H9 (cell line): ENCODE data around the gene TM4SF20. TPM values are rescaled to one million over a fixed set of nuclear protein-coding genes. Genes with fewer than 3 reads are reported as not detected.

Experiments
- DNase-seq: peaks from one replicate; pipeline ENCODE4 v3.0.0-alpha.2; 2017
- H2AFZ ChIP-seq: one replicate; pipeline ENCODE4 v1.6.1; 2013; ENCODE audit warnings: mild to moderate bottlenecking, low read length, control low read depth, moderate library complexity
- H2AK5ac ChIP-seq: 2 replicates; pipeline ENCODE4 v1.6.1; 2013; ENCODE audit warnings: low read length, control low read depth, mixed read lengths; ENCODE audit not compliant: insufficient read length
- H2BK120ac ChIP-seq: one replicate; pipeline ENCODE4 v1.6.1; 2013; ENCODE audit warnings: low read depth, mild to moderate bottlenecking, low read length, control low read depth, inconsistent platforms; ENCODE audit not compliant: poor library complexity, severe bottlenecking
- H2BK12ac ChIP-seq: 2 replicates; pipeline ENCODE4 v1.6.1; 2013; ENCODE audit warnings: low read length, control low read depth, mixed read lengths, low read depth; ENCODE audit not compliant: insufficient read length
- H2BK15ac ChIP-seq: 2 replicates; pipeline ENCODE4 v1.6.1; 2013; ENCODE audit warnings: low read depth, low read length, control low read depth
- H2BK20ac ChIP-seq: one replicate; pipeline ENCODE4 v1.6.1; 2013; ENCODE audit warnings: low read depth, mild to moderate bottlenecking, low read length, control low read depth, inconsistent platforms; ENCODE audit not compliant: poor library complexity, severe bottlenecking
- H2BK5ac ChIP-seq: 2 replicates; pipeline ENCODE4 v1.6.1; 2013; ENCODE audit warnings: low read length, control low read depth, mixed read lengths; ENCODE audit not compliant: insufficient read length
- H3K14ac ChIP-seq: 2 replicates; pipeline ENCODE4 v1.6.1; 2013; ENCODE audit warnings: low read length, control low read depth; ENCODE audit not compliant: insufficient read depth
- H3K18ac ChIP-seq: 2 replicates; pipeline ENCODE4 v1.6.1; 2013; ENCODE audit warnings: low read depth, mild to moderate bottlenecking, mixed read lengths, low read length, control low read depth; ENCODE audit not compliant: insufficient read length
- H3K23ac ChIP-seq: 2 replicates; pipeline ENCODE4 v1.6.1; 2013; ENCODE audit warnings: low read length, control low read depth, mixed read lengths, low read depth; ENCODE audit not compliant: insufficient read length
- H3K23me2 ChIP-seq: 2 replicates; pipeline ENCODE4 v1.6.1; 2013; ENCODE audit warnings: low read depth, mild to moderate bottlenecking, mixed read lengths, low read length, control low read depth; ENCODE audit not compliant: insufficient read length, poor library complexity, severe bottlenecking
- H3K27ac ChIP-seq: 2 replicates; pipeline ENCODE4 v1.5.1; 2013; ENCODE audit warnings: low read length, control low read depth, mixed read lengths, low read depth; ENCODE audit not compliant: insufficient read length
- H3K27me3 ChIP-seq: 2 replicates; pipeline ENCODE4 v1.6.1; 2013; ENCODE audit warnings: low read length, control low read depth, inconsistent platforms; ENCODE audit not compliant: insufficient read depth
- H3K4ac ChIP-seq: 2 replicates; pipeline ENCODE4 v1.6.1; 2013; ENCODE audit warnings: low read depth, mild to moderate bottlenecking, control low read depth, inconsistent platforms, low read length, moderate library complexity
- H3K4me1 ChIP-seq: 2 replicates; pipeline ENCODE4 v1.6.1; 2013; ENCODE audit warnings: low read length, control low read depth, inconsistent platforms; ENCODE audit not compliant: insufficient read depth
- H3K4me2 ChIP-seq: 2 replicates; pipeline ENCODE4 v1.6.1; 2013; ENCODE audit warnings: low read length, control low read depth, mixed read lengths; ENCODE audit not compliant: insufficient read length, insufficient read depth
- H3K56ac ChIP-seq: 2 replicates; pipeline ENCODE4 v1.6.1; 2013; ENCODE audit warnings: low read depth, mild to moderate bottlenecking, mixed read lengths, low read length, control low read depth; ENCODE audit not compliant: insufficient read length
- H3K79me1 ChIP-seq: 2 replicates; pipeline ENCODE4 v1.6.1; 2013; ENCODE audit warnings: low read depth, mild to moderate bottlenecking, moderate library complexity, low read length, control low read depth, inconsistent platforms; ENCODE audit not compliant: insufficient read depth, poor library complexity, severe bottlenecking
- H3K79me2 ChIP-seq: 2 replicates; pipeline ENCODE4 v1.6.1; 2013; ENCODE audit warnings: low read length, control low read depth, inconsistent platforms; ENCODE audit not compliant: insufficient read depth
- H3K9ac ChIP-seq: 2 replicates; pipeline ENCODE4 v1.6.1; 2013; ENCODE audit warnings: low read length, control low read depth, mixed read lengths; ENCODE audit not compliant: insufficient read length; ENCODE audit errors: extremely low read depth
- H3K9me3 ChIP-seq: one replicate; pipeline ENCODE4 v1.6.1; 2013; ENCODE audit warnings: low read depth, low read length, inconsistent platforms; ENCODE audit not compliant: control insufficient read depth
- H3T11ph ChIP-seq: one replicate; pipeline ENCODE4 v1.6.1; 2013; ENCODE audit warnings: mild to moderate bottlenecking, low read length, control low read depth, inconsistent platforms
- H4K20me1 ChIP-seq: one replicate; pipeline ENCODE4 v1.6.1; 2013; ENCODE audit not compliant: control insufficient read depth, insufficient read length, insufficient read depth
- H4K5ac ChIP-seq: 2 replicates; pipeline ENCODE4 v1.6.1; 2013; ENCODE audit warnings: low read depth, mild to moderate bottlenecking, mixed read lengths, low read length, control low read depth; ENCODE audit not compliant: insufficient read length
- H4K8ac ChIP-seq: replicated peaks from 2 replicates; pipeline ENCODE4 v1.6.1; 2013; ENCODE audit warnings: low read length, control low read depth, mixed read lengths, low read depth; ENCODE audit not compliant: insufficient read length
- H4K91ac ChIP-seq: 2 replicates; pipeline ENCODE4 v1.6.1; 2013; ENCODE audit warnings: low read depth, mild to moderate bottlenecking, moderate library complexity, mixed read lengths, low read length, control low read depth; ENCODE audit not compliant: insufficient read length
- H3K27ac Mint-ChIP-seq, 3 experiments: 2 replicates in 2 of 3; 3 replicates in 1 of 3; pipeline ENCODE4 v1.8.0; 2020 to 2021; ENCODE audit warnings: mixed read lengths in 3 of 3, mild to moderate bottlenecking in 1 of 3, moderate library complexity in 1 of 3
- H3K27me3 Mint-ChIP-seq: 2 replicates; pipeline ENCODE4 v1.8.0; 2021; ENCODE audit warnings: low read depth, mild to moderate bottlenecking, moderate library complexity, mixed read lengths
- H3K36me3 Mint-ChIP-seq, 3 experiments: 2 replicates in 2 of 3; 3 replicates in 1 of 3; pipeline ENCODE4 v1.8.0; 2020 to 2021; ENCODE audit warnings: low read depth in 3 of 3, mixed read lengths in 3 of 3; ENCODE audit not compliant: insufficient read depth in 1 of 3
- H3K4me1 Mint-ChIP-seq, 2 experiments: 2 replicates each; pipeline ENCODE4 v1.8.0; 2020; ENCODE audit warnings: mixed read lengths in 2 of 2
- H3K4me3 Mint-ChIP-seq, 2 experiments: 2 replicates in 1 of 2; 3 replicates in 1 of 2; pipeline ENCODE4 v1.8.0; 2020 to 2021; ENCODE audit warnings: mild to moderate bottlenecking in 2 of 2, mixed read lengths in 2 of 2, moderate library complexity in 1 of 2
- H3K9me3 Mint-ChIP-seq, 2 experiments: 2 replicates in 1 of 2; 3 replicates in 1 of 2; pipeline ENCODE4 v1.8.0; 2020; ENCODE audit warnings: mild to moderate bottlenecking in 2 of 2, mixed read lengths in 2 of 2, moderate library complexity in 1 of 2
- WGBS: extraction: QIAGEN DNeasy Blood & Tissue Kit; methylation state at CpG from one replicate; pipeline ENCODE4 v1.1.7; 2013; ENCODE audit warnings: missing lambda C conversion rate, low lambda C conversion rate, mixed read lengths; ENCODE audit not compliant: insufficient read length; ENCODE audit errors: extremely low coverage; 5-methylcytosine and 5-hydroxymethylcytosine counted together
- total RNA-seq: library from RNA; stranded (reverse); gene quantifications from 2 replicates; pipeline ENCODE4 v1.2.1, GENCODE V29; 2021
- TF ChIP-seq, protein P1 (sequence below): fragments of 200-600 bp; sonication (generic); conservative IDR thresholded peaks from 3 replicates; pipeline ENCODE4 v1.8.0; 2021; ENCODE audit warnings: antibody characterized with exemption, mild to moderate bottlenecking

TM4SF20 gene
- total RNA-seq, 1 experiment from 2014 or later = not detected

GRCh38 chr2:227337442-227337841 lies 41.7 kb downstream of the TM4SF20 start:
- peaks cover 11 to 60% (median 59%) of the 10 kb centered on the region in 3 experiments; a peak in 5 of 7 replicates for H3K36me3 Mint-ChIP-seq
- H3K4me1 Mint-ChIP-seq = no peaks in the 10 kb centered on the region
- no peak overlapping the region for H2AFZ ChIP-seq
- H4K91ac ChIP-seq = no peak overlapping the region
- H2AK5ac ChIP-seq = no peak overlapping the region
- H3K9me3 Mint-ChIP-seq = no peaks in the 10 kb centered on the region
- no peaks in the 10 kb centered on the region for H3K23me2 ChIP-seq
- no peaks in the 10 kb centered on the region for H3K9me3 ChIP-seq
- no peaks in the 10 kb centered on the region for H3K4me1 ChIP-seq
- no peak overlapping the region for H3K23ac ChIP-seq
- no peak overlapping the region for H3K4me2 ChIP-seq
- no peak overlapping the region for H3T11ph ChIP-seq
- no peak overlapping the region for H3K4me3 Mint-ChIP-seq
- H3K18ac ChIP-seq = no peak overlapping the region
- H3K27me3 ChIP-seq = no peaks in the 10 kb centered on the region
- H3K27ac Mint-ChIP-seq = no peak overlapping the region
- H2BK12ac ChIP-seq = no peak overlapping the region
- peaks cover 3% of the 10 kb centered on the region for H3K79me1 ChIP-seq
- H2BK120ac ChIP-seq = no peak overlapping the region
- H3K56ac ChIP-seq = no peak overlapping the region
- WGBS = no CpG with 5 or more reads among the region's 2 CpGs
- H4K20me1 ChIP-seq = no peaks in the 10 kb centered on the region
- no peak for DNase-seq
- H2BK15ac ChIP-seq = no peak overlapping the region
- H4K8ac ChIP-seq = no peak overlapping the region
- H2BK20ac ChIP-seq = no peak overlapping the region
- no peaks in the 10 kb centered on the region for H3K27me3 Mint-ChIP-seq
- H3K27ac ChIP-seq = no peak overlapping the region
- no peak overlapping the region for H2BK5ac ChIP-seq
- no peak overlapping the region for H3K14ac ChIP-seq
- no peaks in the 10 kb centered on the region for H3K79me2 ChIP-seq
- H3K4ac ChIP-seq = no peak overlapping the region
- H3K9ac ChIP-seq = no peak overlapping the region
- TF ChIP-seq, protein P1, sequence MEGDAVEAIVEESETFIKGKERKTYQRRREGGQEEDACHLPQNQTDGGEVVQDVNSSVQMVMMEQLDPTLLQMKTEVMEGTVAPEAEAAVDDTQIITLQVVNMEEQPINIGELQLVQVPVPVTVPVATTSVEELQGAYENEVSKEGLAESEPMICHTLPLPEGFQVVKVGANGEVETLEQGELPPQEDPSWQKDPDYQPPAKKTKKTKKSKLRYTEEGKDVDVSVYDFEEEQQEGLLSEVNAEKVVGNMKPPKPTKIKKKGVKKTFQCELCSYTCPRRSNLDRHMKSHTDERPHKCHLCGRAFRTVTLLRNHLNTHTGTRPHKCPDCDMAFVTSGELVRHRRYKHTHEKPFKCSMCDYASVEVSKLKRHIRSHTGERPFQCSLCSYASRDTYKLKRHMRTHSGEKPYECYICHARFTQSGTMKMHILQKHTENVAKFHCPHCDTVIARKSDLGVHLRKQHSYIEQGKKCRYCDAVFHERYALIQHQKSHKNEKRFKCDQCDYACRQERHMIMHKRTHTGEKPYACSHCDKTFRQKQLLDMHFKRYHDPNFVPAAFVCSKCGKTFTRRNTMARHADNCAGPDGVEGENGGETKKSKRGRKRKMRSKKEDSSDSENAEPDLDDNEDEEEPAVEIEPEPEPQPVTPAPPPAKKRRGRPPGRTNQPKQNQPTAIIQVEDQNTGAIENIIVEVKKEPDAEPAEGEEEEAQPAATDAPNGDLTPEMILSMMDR = no peak
- no peak overlapping the region for H4K5ac ChIP-seq
